MCF 10A (cell line): Measurements from ENCODE around the gene OR10A2. TPM values are rescaled to one million over a fixed set of nuclear protein-coding genes. Genes with fewer than 3 reads are reported as not detected.

Experiments used
- BruUV-seq: library from RNA; stranded (reverse); fragments of 400-500 nt; replicated peaks from 2 replicates; lab custom pipeline; 2021; lab: Mats Ljungman, UMichigan
- CTCF ChIA-PET: fragments of 300-600 bp; sonication (Branson Sonifier 250); formaldehyde crosslinking; extraction: SDS; loops from one replicate; lab custom pipeline; 2021; ENCODE audit warnings: antibody characterized with exemption, inconsistent platforms; lab: Yijun Ruan, JAX
- POLR2A ChIA-PET: fragments of 300-600, 350-650 bp; sonication (Branson Sonifier 250); formaldehyde crosslinking; extraction: SDS; loops from one replicate; lab custom pipeline; 2020; ENCODE audit warnings: antibody characterized with exemption, inconsistent platforms; lab: Yijun Ruan, JAX
- DNase-seq: peaks from one replicate; pipeline ENCODE4 v3.0.0-alpha.2; 2018; ENCODE audit not compliant: unreplicated experiment
- H3K27ac Mint-ChIP-seq: one replicate; pipeline ENCODE4 v1.8.0; 2022; ENCODE audit warnings: mild to moderate bottlenecking, low read depth, mixed read lengths; ENCODE audit not compliant: unreplicated experiment
- H3K27me3 Mint-ChIP-seq: one replicate; pipeline ENCODE4 v1.8.0; 2022; ENCODE audit warnings: mixed read lengths; ENCODE audit not compliant: insufficient read depth, unreplicated experiment
- H3K36me3 Mint-ChIP-seq: one replicate; pipeline ENCODE4 v1.8.0; 2022; ENCODE audit warnings: mild to moderate bottlenecking, moderate library complexity, mixed read lengths; ENCODE audit not compliant: insufficient read depth, unreplicated experiment
- H3K4me1 Mint-ChIP-seq: one replicate; pipeline ENCODE4 v1.8.0; 2022; ENCODE audit warnings: mixed read lengths; ENCODE audit not compliant: insufficient read depth, unreplicated experiment
- H3K4me3 Mint-ChIP-seq: one replicate; pipeline ENCODE4 v1.8.0; 2022; ENCODE audit warnings: mild to moderate bottlenecking, moderate library complexity, mixed read lengths; ENCODE audit not compliant: unreplicated experiment
- H3K9me3 Mint-ChIP-seq: one replicate; pipeline ENCODE4 v1.8.0; 2022; ENCODE audit warnings: mixed read lengths; ENCODE audit not compliant: unreplicated experiment
- CTCF ChIP-seq: fragments of 200-600 bp; IDR thresholded peaks from one replicate; pipeline ENCODE4 v1.8.0; 2022; ENCODE audit warnings: antibody characterized with exemption, mild to moderate bottlenecking; ENCODE audit not compliant: unreplicated experiment
- intact Hi-C: fragments of 100-400 bp; cut with micrococcal nuclease; formaldehyde crosslinking; loops from 2 replicates; pipeline ENCODE4 v1.14.1; 2022
- total RNA-seq: library from RNA; stranded (reverse); gene quantifications from 2 replicates; pipeline ENCODE4 v1.2.3, GENCODE V29; 2022

Gene OR10A2
- total RNA-seq, 1 experiment from 2014 or later = not detected

- no peak overlapping the region for H3K27ac Mint-ChIP-seq
- CTCF ChIA-PET = interaction anchor here (0.6 to 1.4 kb wide), 2 partner anchors 45 to 81 kb away, joined by 3 to 8 read pairs; no protein-coding TSS in a partner anchor
- H3K27me3 Mint-ChIP-seq = no peaks in the 10 kb centered on the region
- H3K36me3 Mint-ChIP-seq = no peaks in the 10 kb centered on the region
- intact Hi-C loops = no loop called here
- BruUV-seq = no TSS peak
- no peak for TF ChIP-seq CTCF
- peak; percentile 5 for DNase-seq
- H3K4me3 Mint-ChIP-seq = no peak overlapping the region
- peaks cover 15% of the 10 kb centered on the region for H3K4me1 Mint-ChIP-seq
- H3K9me3 Mint-ChIP-seq = no peaks in the 10 kb centered on the region
- POLR2A ChIA-PET = no interaction called here
Measured at GRCh38 chr11:6856871-6857270, 6.0 kb upstream of the OR10A2 start.

GRCh38 chr11:6864438-6864837, 1.6 kb downstream of the OR10A2 start:
- CTCF ChIA-PET = interaction anchor here (0.6 to 4.5 kb wide), 3 partner anchors 52 to 460 kb away, joined by 4 to 22 read pairs (median 6); no protein-coding TSS in a partner anchor
- no peak overlapping the region for H3K4me3 Mint-ChIP-seq
- no peak for DNase-seq
- H3K4me1 Mint-ChIP-seq = peaks cover 5% of the 10 kb centered on the region
- H3K9me3 Mint-ChIP-seq = no peaks in the 10 kb centered on the region
- no TSS peak for BruUV-seq
- H3K36me3 Mint-ChIP-seq = no peaks in the 10 kb centered on the region
- intact Hi-C loops = no loop called here
- no peak overlapping the region for H3K27ac Mint-ChIP-seq
- no peaks in the 10 kb centered on the region for H3K27me3 Mint-ChIP-seq
- POLR2A ChIA-PET = interaction anchor here (0.7 kb wide), 1 partner anchor 691 kb away, joined by 3 read pairs; no protein-coding TSS in a partner anchor
- TF ChIP-seq CTCF = no peak

DNA sequence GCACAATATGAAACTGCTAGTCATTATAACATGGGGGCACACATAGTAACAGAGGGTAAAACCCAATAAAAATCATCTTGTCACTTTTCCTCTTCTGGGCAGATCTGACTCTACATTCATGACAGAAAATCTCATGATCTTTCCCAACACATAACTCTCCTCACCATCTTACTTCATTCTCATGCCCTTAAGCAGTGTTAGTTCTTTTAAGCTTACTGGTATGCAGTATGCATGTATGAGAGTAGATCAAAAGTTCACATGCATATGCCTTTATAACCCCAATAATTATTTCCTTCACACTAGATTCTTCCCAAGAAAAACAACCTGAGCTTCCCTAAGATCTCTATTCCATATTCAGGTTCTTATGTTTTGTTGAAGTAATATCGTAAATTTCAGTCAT, 8.4 kb downstream of the OR10A2 start:
- CTCF ChIA-PET = interaction anchor here (1.0 kb wide), 1 partner anchor 59 kb away, joined by 6 read pairs; no protein-coding TSS in a partner anchor
- intact Hi-C loops = no loop called here
- Mint-ChIP-seq H3K4me3 (no peak overlapping the region), H3K27ac (no peak overlapping the region), H3K9me3 (no peaks in the 10 kb centered on the region), H3K27me3 (no peaks in the 10 kb centered on the region), H3K4me1 (no peaks in the 10 kb centered on the region), H3K36me3 (peaks cover 5% of the 10 kb centered on the region)
- DNase-seq = no peak
- no TSS peak for BruUV-seq
- POLR2A ChIA-PET = no interaction called here
- no peak for TF ChIP-seq CTCF

DNA sequence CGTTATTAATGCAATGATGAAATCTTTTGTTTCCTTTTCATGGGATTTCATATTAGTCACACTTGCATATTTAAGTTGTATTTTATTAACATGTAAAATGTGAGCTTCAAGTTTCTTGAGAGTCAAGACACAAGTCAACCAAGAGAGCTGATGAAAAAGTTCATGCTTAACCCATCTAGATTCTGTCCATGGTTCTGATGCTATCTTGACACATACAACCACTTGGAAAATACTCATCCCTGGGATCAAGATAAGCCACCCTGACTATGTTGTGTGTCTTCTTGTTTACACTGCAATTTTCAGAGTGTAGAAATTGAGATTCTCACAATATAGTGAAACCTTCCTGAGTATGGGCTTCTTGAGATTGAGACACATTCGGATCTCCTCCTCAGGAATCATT, 12.9 kb downstream of the OR10A2 start:
- no peak for DNase-seq
- no peak for TF ChIP-seq CTCF
- BruUV-seq = no TSS peak
- H3K9me3 Mint-ChIP-seq = peaks cover 8% of the 10 kb centered on the region
- H3K27ac Mint-ChIP-seq = no peak overlapping the region
- H3K4me1 Mint-ChIP-seq = no peaks in the 10 kb centered on the region
- CTCF ChIA-PET = no interaction called here
- H3K4me3 Mint-ChIP-seq = no peak overlapping the region
- POLR2A ChIA-PET = no interaction called here
- no peaks in the 10 kb centered on the region for H3K27me3 Mint-ChIP-seq
- H3K36me3 Mint-ChIP-seq = no peaks in the 10 kb centered on the region
- intact Hi-C loops = no loop called here
